ENCODE measurements around the gene TNRC6C.

- TF ChIP-seq CTCF (IDR thresholded peaks at IDR 0.05; ENCODE audit: low read depth, low read length) (peak; percentile 67), POLR2A (IDR thresholded peaks at IDR 0.05; ENCODE audit: extremely low read depth, insufficient read length) (no peak)
Observed at GRCh38 chr17:78137392-78138203, 179.1 kb downstream of the TNRC6C start.

Measured in NB4 (cell line).